ENCODE results near the gene LAPTM4A.

DNA sequence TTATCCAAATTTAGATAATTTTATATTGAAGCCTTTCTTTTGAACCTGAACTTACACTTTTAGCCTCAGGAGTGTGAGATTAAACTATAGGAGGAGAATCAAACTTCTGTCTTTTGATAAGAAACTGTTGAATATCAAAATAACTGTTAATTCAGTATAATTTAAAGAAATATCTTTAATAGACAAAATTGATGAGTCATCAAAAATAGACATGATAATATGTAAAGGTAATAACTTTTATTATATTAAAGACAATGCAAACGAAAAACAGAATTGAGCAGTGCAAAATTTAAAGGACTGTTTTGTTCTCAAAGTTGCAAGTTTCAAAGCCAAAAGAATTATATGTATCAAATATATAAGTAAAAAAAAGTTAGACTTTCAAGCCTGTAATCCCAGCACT, 59.5 kb downstream of the LAPTM4A start:
- TF ChIP-seq, protein P1, sequence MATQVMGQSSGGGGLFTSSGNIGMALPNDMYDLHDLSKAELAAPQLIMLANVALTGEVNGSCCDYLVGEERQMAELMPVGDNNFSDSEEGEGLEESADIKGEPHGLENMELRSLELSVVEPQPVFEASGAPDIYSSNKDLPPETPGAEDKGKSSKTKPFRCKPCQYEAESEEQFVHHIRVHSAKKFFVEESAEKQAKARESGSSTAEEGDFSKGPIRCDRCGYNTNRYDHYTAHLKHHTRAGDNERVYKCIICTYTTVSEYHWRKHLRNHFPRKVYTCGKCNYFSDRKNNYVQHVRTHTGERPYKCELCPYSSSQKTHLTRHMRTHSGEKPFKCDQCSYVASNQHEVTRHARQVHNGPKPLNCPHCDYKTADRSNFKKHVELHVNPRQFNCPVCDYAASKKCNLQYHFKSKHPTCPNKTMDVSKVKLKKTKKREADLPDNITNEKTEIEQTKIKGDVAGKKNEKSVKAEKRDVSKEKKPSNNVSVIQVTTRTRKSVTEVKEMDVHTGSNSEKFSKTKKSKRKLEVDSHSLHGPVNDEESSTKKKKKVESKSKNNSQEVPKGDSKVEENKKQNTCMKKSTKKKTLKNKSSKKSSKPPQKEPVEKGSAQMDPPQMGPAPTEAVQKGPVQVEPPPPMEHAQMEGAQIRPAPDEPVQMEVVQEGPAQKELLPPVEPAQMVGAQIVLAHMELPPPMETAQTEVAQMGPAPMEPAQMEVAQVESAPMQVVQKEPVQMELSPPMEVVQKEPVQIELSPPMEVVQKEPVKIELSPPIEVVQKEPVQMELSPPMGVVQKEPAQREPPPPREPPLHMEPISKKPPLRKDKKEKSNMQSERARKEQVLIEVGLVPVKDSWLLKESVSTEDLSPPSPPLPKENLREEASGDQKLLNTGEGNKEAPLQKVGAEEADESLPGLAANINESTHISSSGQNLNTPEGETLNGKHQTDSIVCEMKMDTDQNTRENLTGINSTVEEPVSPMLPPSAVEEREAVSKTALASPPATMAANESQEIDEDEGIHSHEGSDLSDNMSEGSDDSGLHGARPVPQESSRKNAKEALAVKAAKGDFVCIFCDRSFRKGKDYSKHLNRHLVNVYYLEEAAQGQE (IDR thresholded peaks at IDR 0.05; ENCODE audit: insufficient replicate concordance, low read depth) = no peak
- TF ChIP-seq, protein P2, sequence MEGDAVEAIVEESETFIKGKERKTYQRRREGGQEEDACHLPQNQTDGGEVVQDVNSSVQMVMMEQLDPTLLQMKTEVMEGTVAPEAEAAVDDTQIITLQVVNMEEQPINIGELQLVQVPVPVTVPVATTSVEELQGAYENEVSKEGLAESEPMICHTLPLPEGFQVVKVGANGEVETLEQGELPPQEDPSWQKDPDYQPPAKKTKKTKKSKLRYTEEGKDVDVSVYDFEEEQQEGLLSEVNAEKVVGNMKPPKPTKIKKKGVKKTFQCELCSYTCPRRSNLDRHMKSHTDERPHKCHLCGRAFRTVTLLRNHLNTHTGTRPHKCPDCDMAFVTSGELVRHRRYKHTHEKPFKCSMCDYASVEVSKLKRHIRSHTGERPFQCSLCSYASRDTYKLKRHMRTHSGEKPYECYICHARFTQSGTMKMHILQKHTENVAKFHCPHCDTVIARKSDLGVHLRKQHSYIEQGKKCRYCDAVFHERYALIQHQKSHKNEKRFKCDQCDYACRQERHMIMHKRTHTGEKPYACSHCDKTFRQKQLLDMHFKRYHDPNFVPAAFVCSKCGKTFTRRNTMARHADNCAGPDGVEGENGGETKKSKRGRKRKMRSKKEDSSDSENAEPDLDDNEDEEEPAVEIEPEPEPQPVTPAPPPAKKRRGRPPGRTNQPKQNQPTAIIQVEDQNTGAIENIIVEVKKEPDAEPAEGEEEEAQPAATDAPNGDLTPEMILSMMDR (IDR thresholded peaks at IDR 0.05; ENCODE audit: insufficient read depth, low read length) = no peak
- TF ChIP-seq POLR2AphosphoS5 (IDR thresholded peaks at IDR 0.05; ENCODE audit: low read depth) = no peak
